GM20431 (cell line): ENCODE measurements around the gene MAST2.
"Not testable (repeated sequence)": the region's sequence is repeated elsewhere in the genome, so short reads cannot be mapped to it uniquely, and the experiment has no call there.

ENCODE experiments used
- in situ Hi-C: fragments of 300-500 bp; cut with MseI, MboI; formaldehyde crosslinking; loops from one replicate; pipeline ENCODE4 v1.15.0; 2020; ENCODE audit warnings: low sequenced_read_pairs; ENCODE audit not compliant: unreplicated experiment

The MAST2 gene

GRCh38 chr1:45806129-45806528 lies 2.7 kb downstream of the MAST2 start:
- in situ Hi-C loops, result no loop called here

- in situ Hi-C loops, result no loop called here
Measured at GRCh38 chr1:45809761-45810160, 6.3 kb downstream of the MAST2 start.

- in situ Hi-C loops, result no loop called here
Measured at GRCh38 chr1:45814776-45815175, 11.4 kb downstream of the MAST2 start.

GRCh38 chr1:45815667-45816458 lies 12.5 kb downstream of the MAST2 start:
- in situ Hi-C loops, result no loop called here

- in situ Hi-C loops, result no loop called here
Measured at GRCh38 chr1:45820173-45820572, 16.8 kb downstream of the MAST2 start.

- in situ Hi-C loops, result no loop called here
Measured at GRCh38 chr1:45820788-45821187, 17.4 kb downstream of the MAST2 start.

GRCh38 chr1:45822644-45823043 lies 19.2 kb downstream of the MAST2 start:
- in situ Hi-C loops, result no loop called here

- in situ Hi-C loops, result no loop called here
Measured at GRCh38 chr1:45824607-45825006, 21.2 kb downstream of the MAST2 start.

GRCh38 chr1:45827256-45827655 lies 23.8 kb downstream of the MAST2 start:
- in situ Hi-C loops, result no loop called here

- in situ Hi-C loops, result no loop called here
Measured at GRCh38 chr1:45828841-45829240, 25.4 kb downstream of the MAST2 start.

GRCh38 chr1:45833361-45833760 lies 29.9 kb downstream of the MAST2 start:
- in situ Hi-C loops, result no loop called here

- in situ Hi-C loops, result no loop called here
Measured at GRCh38 chr1:45834689-45835088, 31.3 kb downstream of the MAST2 start.

GRCh38 chr1:45836451-45836850 lies 33.0 kb downstream of the MAST2 start:
- in situ Hi-C loops, result no loop called here

- in situ Hi-C loops, result not testable (repeated sequence)
Measured at GRCh38 chr1:45836861-45837260, 33.4 kb downstream of the MAST2 start.

GRCh38 chr1:45838322-45838721 lies 34.9 kb downstream of the MAST2 start:
- in situ Hi-C loops, result not testable (repeated sequence)

- in situ Hi-C loops, result no loop called here
Measured at GRCh38 chr1:45840704-45841103, 37.3 kb downstream of the MAST2 start.

- in situ Hi-C loops, result no loop called here
Measured at GRCh38 chr1:45842786-45843185, 39.4 kb downstream of the MAST2 start.

GRCh38 chr1:45843474-45843905 lies 40.1 kb downstream of the MAST2 start:
- in situ Hi-C loops, result no loop called here

- in situ Hi-C loops, result not testable (repeated sequence)
Measured at GRCh38 chr1:45844000-45844399, 40.6 kb downstream of the MAST2 start.

- in situ Hi-C loops, result no loop called here
Measured at GRCh38 chr1:45846931-45847330, 43.5 kb downstream of the MAST2 start.

GRCh38 chr1:45848097-45848496 lies 44.7 kb downstream of the MAST2 start:
- in situ Hi-C loops, result no loop called here

- in situ Hi-C loops, result no loop called here
Measured at GRCh38 chr1:45848714-45849113, 45.3 kb downstream of the MAST2 start.
